A673 (cell line): ENCODE measurements around the gene MUC20.

Experiments
- CTCF ChIP-seq: fragments of 300-800, 200-600 bp; sonication (generic); conservative IDR thresholded peaks from 2 replicates; pipeline ENCODE4 v1.5.1; 2017; ENCODE audit warnings: low read depth, mild to moderate bottlenecking, antibody characterized with exemption, low read length, moderate library complexity, mixed read lengths
- EZH2 ChIP-seq: fragments of 200-600 bp; sonication (generic); IDR thresholded peaks from 2 replicates; pipeline ENCODE4 v1.6.1; 2017; ENCODE audit warnings: borderline replicate concordance, low read depth, mild to moderate bottlenecking, mixed read lengths, antibody characterized with exemption, low read length; ENCODE audit not compliant: poor library complexity, severe bottlenecking

GRCh38 chr3:195761567-195762248 is 40.9 kb downstream of the MUC20 start:
- TF ChIP-seq CTCF (no peak), EZH2 (no peak)
